Central memory CD4-positive, alpha-beta T cell (primary cell): ENCODE data around the gene PTH2.
"Not testable (repeated sequence)": the region's sequence is repeated elsewhere in the genome, so short reads cannot be mapped to it uniquely, and the experiment has no call there.

Experiments
- DNase-seq: peaks from one replicate; pipeline ENCODE4 v3.0.0; 2022

Gene PTH2

DNA sequence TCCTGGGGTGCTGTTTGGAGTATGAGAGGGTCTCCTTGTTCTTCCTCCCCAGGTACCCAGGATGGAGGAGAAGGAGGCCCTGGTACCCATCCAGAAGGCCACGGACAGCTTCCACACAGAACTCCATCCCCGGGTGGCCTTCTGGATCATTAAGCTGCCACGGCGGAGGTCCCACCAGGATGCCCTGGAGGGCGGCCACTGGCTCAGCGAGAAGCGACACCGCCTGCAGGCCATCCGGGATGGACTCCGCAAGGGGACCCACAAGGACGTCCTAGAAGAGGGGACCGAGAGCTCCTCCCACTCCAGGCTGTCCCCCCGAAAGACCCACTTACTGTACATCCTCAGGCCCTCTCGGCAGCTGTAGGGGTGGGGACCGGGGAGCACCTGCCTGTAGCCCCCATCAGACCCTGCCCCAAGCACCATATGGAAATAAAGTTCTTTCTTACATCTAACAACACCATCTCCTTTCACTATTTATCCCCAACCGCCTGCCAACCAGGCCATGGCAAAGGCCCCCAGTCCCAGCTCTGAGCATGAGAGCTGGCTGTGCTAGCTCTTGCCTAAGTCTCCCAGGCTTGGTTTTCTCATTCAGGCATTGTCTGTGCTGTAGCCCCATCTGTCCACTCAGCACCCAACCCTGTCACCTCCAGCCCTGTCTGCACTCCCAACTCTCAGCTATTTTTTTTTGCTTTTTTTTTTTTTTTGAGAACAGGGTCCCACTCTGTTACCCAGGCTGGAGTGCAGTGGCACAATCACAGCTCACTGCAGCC is 48.4 kb downstream of the PTH2 start:
- no peak for DNase-seq

DNA sequence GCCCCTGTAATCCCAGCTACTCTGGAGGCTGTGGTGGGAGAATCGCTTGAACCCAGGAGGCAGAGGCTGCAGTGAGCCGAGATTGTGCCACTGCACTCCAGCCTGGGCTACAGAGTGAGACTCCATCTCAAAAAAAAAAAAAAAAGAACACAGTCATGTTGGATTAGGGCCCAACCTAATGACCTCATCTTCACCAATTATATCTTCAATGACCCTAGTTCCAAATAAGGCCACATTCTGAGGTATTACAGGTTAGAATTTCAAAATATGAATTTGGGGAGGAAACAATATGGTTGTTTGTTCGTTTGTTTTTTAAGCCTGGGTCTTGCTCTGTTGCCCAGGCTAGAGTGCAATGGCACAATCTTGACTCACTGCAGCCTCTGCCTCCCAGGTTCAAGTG is 50.1 kb downstream of the PTH2 start:
- not testable (repeated sequence) for DNase-seq
